SK-N-MC (cell line): ENCODE results near the gene MAGI1.

Experiments used
- EZH2 ChIP-seq: fragments of 200-600 bp; sonication (generic); IDR thresholded peaks from one replicate; pipeline ENCODE4 v1.6.1; 2017; ENCODE audit warnings: antibody characterized with exemption
- FOXP2 ChIP-seq: optimal IDR thresholded peaks from 2 replicates; pipeline ENCODE3; 2011; ENCODE audit warnings: mild to moderate bottlenecking, moderate library complexity; ENCODE audit not compliant: insufficient read depth; ENCODE audit errors: extremely low read length, control extremely low read depth
- POLR2AphosphoS5 ChIP-seq: IDR thresholded peaks from 2 replicates; pipeline ENCODE4 v1.6.1; 2012; ENCODE audit warnings: mild to moderate bottlenecking, low read depth, low read length, borderline replicate concordance

- TF ChIP-seq POLR2AphosphoS5 (no peak), EZH2 (no peak), FOXP2 (no peak)
Measured at GRCh38 chr3:65314269-65314668, 724.4 kb downstream of the MAGI1 start.
